B cell (primary cell): ENCODE results near the gene SLC16A2.

Experiments
- CTCF ChIP-seq: fragments of 200-600 bp; IDR thresholded peaks from one replicate; pipeline ENCODE4 v1.8.0; 2022; ENCODE audit warnings: antibody characterized with exemption, mild to moderate bottlenecking
- EZH2 ChIP-seq: IDR thresholded peaks from 2 replicates; pipeline ENCODE4 v1.6.1; 2012; ENCODE audit warnings: borderline replicate concordance, low read depth, mild to moderate bottlenecking, moderate library complexity, low read length; ENCODE audit not compliant: insufficient read depth, poor library complexity, severe bottlenecking

- TF ChIP-seq CTCF (no peak), EZH2 (no peak)
Measured at GRCh38 chrX:74500067-74500466, 78.8 kb downstream of the SLC16A2 start.
